Keratinocyte (primary cell): ENCODE data around the gene RPUSD4. TPM values are rescaled to one million over a fixed set of nuclear protein-coding genes. Genes with fewer than 3 reads are reported as not detected.

Experiments used
- DNase-seq: peaks from one replicate; pipeline ENCODE4 v3.0.0-alpha.2; 2011; ENCODE audit warnings: low read depth, missing footprints, low spot score
- FAIRE-seq: peaks from 2 replicates; lab custom pipeline; 2011; peaks lifted over from hg19 to GRCh38; lab: Jason Lieb, UNC
- H2AFZ ChIP-seq: 2 replicates; pipeline ENCODE4 v1.6.0; 2012; ENCODE audit warnings: low read length, control low read depth, inconsistent platforms; ENCODE audit not compliant: control insufficient read depth
- H3K27ac ChIP-seq: 2 replicates; pipeline ENCODE4 v1.5.1; 2011; ENCODE audit warnings: low read length; ENCODE audit not compliant: control insufficient read depth, insufficient read depth
- H3K27me3 ChIP-seq: 3 replicates; pipeline ENCODE4 v1.6.0; 2011; ENCODE audit warnings: low read length; ENCODE audit not compliant: control insufficient read depth, insufficient read depth; ENCODE audit errors: extremely low read depth
- H3K36me3 ChIP-seq, 2 experiments: 2 replicates in 1 of 2; 3 replicates in 1 of 2; pipeline ENCODE4 v1.5.1; 2011; ENCODE audit warnings: low read length in 2 of 2, mild to moderate bottlenecking in 1 of 2; ENCODE audit not compliant: control insufficient read depth in 2 of 2, insufficient read depth in 2 of 2; ENCODE audit errors: extremely low read depth in 1 of 2
- H3K4me1 ChIP-seq: 3 replicates; pipeline ENCODE4 v1.5.1; 2011; ENCODE audit warnings: low read length; ENCODE audit not compliant: control insufficient read depth, insufficient read depth; ENCODE audit errors: extremely low read depth
- H3K4me2 ChIP-seq: 3 replicates; pipeline ENCODE4 v1.6.0; 2011; ENCODE audit warnings: low read depth, low read length; ENCODE audit not compliant: control insufficient read depth, insufficient read depth; ENCODE audit errors: extremely low read depth
- H3K4me3 ChIP-seq, 3 experiments: fragments of 200-600 bp in 1 of 3; sonication (generic) in 1 of 3; 2 replicates in 2 of 3; 3 replicates in 1 of 3; pipeline ENCODE4 v1.5.1; 2011 to 2016; ENCODE audit warnings: low read length in 3 of 3, mild to moderate bottlenecking in 3 of 3, control low read depth in 2 of 3, inconsistent platforms in 1 of 3, low read depth in 1 of 3, mixed read lengths in 1 of 3, mixed run types in 1 of 3, moderate library complexity in 1 of 3; ENCODE audit not compliant: control insufficient read depth in 2 of 3, insufficient read depth in 2 of 3; ENCODE audit errors: extremely low read depth in 1 of 3
- H3K79me2 ChIP-seq: 2 replicates; pipeline ENCODE4 v1.6.0; 2012; ENCODE audit warnings: low read length; ENCODE audit not compliant: control insufficient read depth, insufficient read depth
- H3K9ac ChIP-seq: 3 replicates; pipeline ENCODE4 v1.6.0; 2011; ENCODE audit warnings: low read length; ENCODE audit not compliant: control insufficient read depth, insufficient read depth; ENCODE audit errors: extremely low read depth
- H3K9me1 ChIP-seq: 3 replicates; pipeline ENCODE4 v1.6.0; 2011; ENCODE audit warnings: low read length; ENCODE audit not compliant: control insufficient read depth, insufficient read depth; ENCODE audit errors: extremely low read depth
- H3K9me3 ChIP-seq: 2 replicates; pipeline ENCODE4 v1.5.1; 2012; ENCODE audit warnings: low read depth, low read length; ENCODE audit not compliant: control insufficient read depth
- H4K20me1 ChIP-seq: 3 replicates; pipeline ENCODE4 v1.6.0; 2011; ENCODE audit warnings: low read length; ENCODE audit not compliant: control insufficient read depth, insufficient read depth; ENCODE audit errors: extremely low read depth
- EZH2 ChIP-seq: IDR thresholded peaks from one replicate; pipeline ENCODE4 v1.6.1; 2012; ENCODE audit warnings: inconsistent platforms, mild to moderate bottlenecking, low read length, moderate library complexity
- dilution Hi-C: fragments of 300-500 bp; cut with MboI; formaldehyde crosslinking; loops from one replicate; pipeline ENCODE4 v1.7.0; 2020; ENCODE audit warnings: low sequenced_read_pairs; ENCODE audit not compliant: extremely low pct_ligation_motif_present
- polyA plus RNA-seq, 5 experiments: library from polyadenylated mRNA; depleted of rRNA in 3 of 5; stranded (reverse) in 3 of 5; stranded (forward) in 1 of 5; unstranded in 1 of 5; fragments of >200 nt; gene quantifications; 1 replicate in 1 of 5; 2 replicates in 3 of 5; 3 replicates in 1 of 5; pipeline versions ENCODE4 v1.2.1 to v1.2.3, GENCODE V29; 2011 to 2012; ENCODE audit warnings: missing spikeins in 2 of 5, low read depth in 1 of 5, low replicate concordance in 1 of 5
- small RNA-seq, 3 experiments: library from RNA; depleted of rRNA; stranded (forward); fragments of <200 nt; gene quantifications; one replicate each; pipeline ENCODE3, GENCODE V24; 2012; ENCODE audit warnings: low read depth in 3 of 3, low replicate concordance in 1 of 3; ENCODE audit not compliant: insufficient read length in 3 of 3
- TF ChIP-seq, protein P1 (sequence below), 3 experiments: IDR thresholded peaks in 1 of 3; conservative IDR thresholded peaks in 1 of 3; optimal IDR thresholded peaks in 1 of 3; 2 replicates in 2 of 3; 3 replicates in 1 of 3; pipeline versions ENCODE3 to v1.5.1; 2011; ENCODE audit warnings: low read length in 3 of 3, mild to moderate bottlenecking in 3 of 3, moderate library complexity in 2 of 3, control low read depth in 1 of 3, inconsistent platforms in 1 of 3; ENCODE audit not compliant: insufficient read depth in 2 of 3; ENCODE audit errors: extremely low read depth in 1 of 3

The RPUSD4 gene
- polyA plus RNA-seq, 1 donor (not counting 4 experiments of a cell fraction or from before 2014, with no cell fraction given), result 23.8 TPM

DNA sequence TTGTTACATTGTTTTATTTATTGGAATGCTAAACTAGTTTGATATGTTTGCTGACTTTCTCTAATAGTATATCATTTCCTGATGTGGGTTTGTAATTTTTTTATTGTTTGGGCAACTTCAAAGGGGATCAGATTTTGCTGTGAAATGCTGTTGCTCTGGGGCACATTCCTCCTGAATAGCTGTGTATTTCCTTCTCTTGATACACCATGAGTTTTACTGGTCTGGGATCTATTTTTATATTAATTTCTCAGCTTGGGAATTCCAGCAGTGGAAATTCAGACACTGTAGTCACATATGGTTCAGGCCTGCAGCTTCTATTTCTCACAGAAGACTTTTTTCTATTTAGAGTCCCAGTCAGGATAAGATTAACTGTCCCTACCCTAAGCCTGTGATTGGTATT lies 58.9 kb downstream of the RPUSD4 start:
- DNase-seq (no peak), FAIRE-seq (no peak)
- H3K4me3 ChIP-seq, result no peak overlapping the region
- no peak overlapping the region for H3K4me2 ChIP-seq
- H3K9me1 ChIP-seq, result no peaks in the 10 kb centered on the region
- H3K9ac ChIP-seq, result no peak overlapping the region
- H4K20me1 ChIP-seq, result no peaks in the 10 kb centered on the region
- no peak overlapping the region for H2AFZ ChIP-seq
- H3K79me2 ChIP-seq, result no peaks in the 10 kb centered on the region
- dilution Hi-C loops, result no loop called here
- TF ChIP-seq, protein P1, sequence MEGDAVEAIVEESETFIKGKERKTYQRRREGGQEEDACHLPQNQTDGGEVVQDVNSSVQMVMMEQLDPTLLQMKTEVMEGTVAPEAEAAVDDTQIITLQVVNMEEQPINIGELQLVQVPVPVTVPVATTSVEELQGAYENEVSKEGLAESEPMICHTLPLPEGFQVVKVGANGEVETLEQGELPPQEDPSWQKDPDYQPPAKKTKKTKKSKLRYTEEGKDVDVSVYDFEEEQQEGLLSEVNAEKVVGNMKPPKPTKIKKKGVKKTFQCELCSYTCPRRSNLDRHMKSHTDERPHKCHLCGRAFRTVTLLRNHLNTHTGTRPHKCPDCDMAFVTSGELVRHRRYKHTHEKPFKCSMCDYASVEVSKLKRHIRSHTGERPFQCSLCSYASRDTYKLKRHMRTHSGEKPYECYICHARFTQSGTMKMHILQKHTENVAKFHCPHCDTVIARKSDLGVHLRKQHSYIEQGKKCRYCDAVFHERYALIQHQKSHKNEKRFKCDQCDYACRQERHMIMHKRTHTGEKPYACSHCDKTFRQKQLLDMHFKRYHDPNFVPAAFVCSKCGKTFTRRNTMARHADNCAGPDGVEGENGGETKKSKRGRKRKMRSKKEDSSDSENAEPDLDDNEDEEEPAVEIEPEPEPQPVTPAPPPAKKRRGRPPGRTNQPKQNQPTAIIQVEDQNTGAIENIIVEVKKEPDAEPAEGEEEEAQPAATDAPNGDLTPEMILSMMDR (optimal IDR thresholded peaks at IDR 0.05 in 1 of 3, IDR thresholded peaks at IDR 0.05 in 1 of 3, conservative IDR thresholded peaks at IDR 0.05 in 1 of 3; ENCODE audit: extremely low read depth in 1 of 3, insufficient read depth in 2 of 3, low read length in 3 of 3), result no peak
- TF ChIP-seq EZH2, result no peak
- no peaks in the 10 kb centered on the region for H3K27me3 ChIP-seq
- no peaks in the 10 kb centered on the region for H3K4me1 ChIP-seq
- no peak overlapping the region for H3K27ac ChIP-seq
- no peaks in the 10 kb centered on the region for H3K9me3 ChIP-seq
- H3K36me3 ChIP-seq, result no peaks in the 10 kb centered on the region

DNA sequence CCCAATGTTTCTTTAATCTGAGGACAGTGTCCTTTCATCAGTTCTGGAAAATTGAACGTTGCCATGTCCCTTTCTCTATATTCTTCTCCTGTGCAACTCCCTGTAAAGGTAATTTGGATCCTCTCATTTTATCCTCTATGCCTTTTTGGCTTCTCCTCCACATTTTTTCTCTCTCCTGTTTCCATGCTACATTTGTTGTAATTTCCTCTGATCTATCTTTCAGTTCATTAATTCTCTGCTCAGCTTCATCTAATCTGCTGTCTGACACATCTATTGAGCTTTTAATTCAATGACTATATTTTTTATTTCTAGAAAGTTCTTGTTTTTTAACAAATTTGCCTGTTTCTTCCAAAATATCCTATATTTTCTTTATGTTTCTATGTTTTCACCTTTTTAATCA lies 59.3 kb downstream of the RPUSD4 start:
- no peaks in the 10 kb centered on the region for H3K79me2 ChIP-seq
- H3K27ac ChIP-seq, result no peak overlapping the region
- no peaks in the 10 kb centered on the region for H4K20me1 ChIP-seq
- no peak overlapping the region for H2AFZ ChIP-seq
- H3K36me3 ChIP-seq, result no peaks in the 10 kb centered on the region
- DNase-seq (no peak), FAIRE-seq (no peak)
- H3K9ac ChIP-seq, result no peak overlapping the region
- no peak overlapping the region for H3K4me2 ChIP-seq
- no peaks in the 10 kb centered on the region for H3K4me1 ChIP-seq
- no peak for TF ChIP-seq EZH2
- TF ChIP-seq, protein P1 (optimal IDR thresholded peaks at IDR 0.05 in 1 of 3, IDR thresholded peaks at IDR 0.05 in 1 of 3, conservative IDR thresholded peaks at IDR 0.05 in 1 of 3; ENCODE audit: extremely low read depth in 1 of 3, insufficient read depth in 2 of 3, low read length in 3 of 3), result no peak
- H3K4me3 ChIP-seq, result no peak overlapping the region
- H3K9me3 ChIP-seq, result no peaks in the 10 kb centered on the region
- dilution Hi-C loops, result no loop called here
- no peaks in the 10 kb centered on the region for H3K27me3 ChIP-seq
- H3K9me1 ChIP-seq, result no peaks in the 10 kb centered on the region

Small RNA genes lying within 50 kb of the gene (small RNA-seq; reads per million reads assigned to genes)
- gene AP001893.2 (0 reads per million in 3 experiments), gene RN7SL351P (0 reads per million in 3 experiments), gene RNU4-86P (0 reads per million in 3 experiments)

Other genes with a start within 250 kb of the RPUSD4 start
- gene CDON, start 148.8 kb downstream of the RPUSD4 start, polyA plus RNA-seq, result 1.0 to 1.6 TPM (median 1.4 TPM) in 3 replicates
- gene FAM118B, start 132 bp upstream of the RPUSD4 start, polyA plus RNA-seq, result 26.5 to 32.0 TPM (median 28.0 TPM) in 3 replicates
- 50.7 to 96.1 TPM (median 56.0 TPM) in 3 replicates for gene SRPRA, start 57.2 kb upstream of the RPUSD4 start, polyA plus RNA-seq
- 16.4 to 23.1 TPM (median 20.8 TPM) in 3 replicates for gene FOXRED1, start 57.5 kb upstream of the RPUSD4 start, polyA plus RNA-seq
- gene TIRAP, start 71.4 kb upstream of the RPUSD4 start, polyA plus RNA-seq, result 2.9 to 5.2 TPM (median 3.2 TPM) in 3 replicates
- 21.9 to 50.1 TPM (median 31.3 TPM) in 3 replicates for gene DCPS, start 92.4 kb upstream of the RPUSD4 start, polyA plus RNA-seq
- gene ST3GAL4, start 144.0 kb upstream of the RPUSD4 start, polyA plus RNA-seq, result 23.2 to 38.9 TPM (median 24.6 TPM) in 3 replicates